Measurements from ENCODE around the gene URI1.
A peak's percentile ranks its signal among the peaks of the same experiment; 100 is the strongest.
"Not testable (repeated sequence)": the region's sequence is repeated elsewhere in the genome, so short reads cannot be mapped to it uniquely, and the experiment has no call there.

Gene URI1

DNA sequence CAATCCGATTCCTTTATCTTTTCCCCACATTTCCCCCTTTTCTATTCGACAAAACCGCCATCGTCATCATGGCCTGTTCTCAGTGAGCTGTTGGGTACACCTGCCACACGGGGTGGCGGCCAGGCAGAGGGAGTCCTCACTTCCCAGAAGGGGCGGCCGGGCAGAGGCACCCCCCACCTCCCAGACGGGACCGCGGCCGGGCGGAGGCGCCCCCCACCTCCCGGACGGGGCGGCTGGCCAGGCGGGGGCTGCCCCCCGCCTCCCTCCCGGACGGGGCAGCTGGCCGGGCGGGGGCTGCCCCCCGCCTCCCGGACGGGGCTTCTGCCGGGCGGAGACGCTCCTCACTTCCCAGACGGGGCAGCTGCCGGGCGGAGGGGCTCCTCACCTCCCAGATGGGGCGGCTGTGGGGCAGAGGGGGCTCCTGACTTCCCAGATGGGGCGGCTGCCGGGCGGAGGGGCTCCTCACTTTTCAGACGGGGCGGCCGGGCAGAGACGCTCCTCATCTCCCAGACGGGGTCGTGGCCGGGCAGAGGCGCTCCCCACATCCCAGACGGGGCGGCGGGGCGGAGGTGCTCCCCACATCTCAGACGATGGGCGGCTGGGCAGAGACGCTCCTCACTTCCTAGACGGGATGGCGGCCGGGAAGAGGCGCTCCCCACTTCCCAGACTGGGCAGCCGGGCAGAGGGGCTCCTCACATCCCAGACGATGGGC, 6.9 kb downstream of the URI1 start:
- peaks cover 48% of the 10 kb centered on the region for H3K4me1 Mint-ChIP-seq (ENCODE audit: low read depth)
- H3K4me3 Mint-ChIP-seq; H3K27me3 Mint-ChIP-seq (ENCODE audit: low read depth); H3K36me3 Mint-ChIP-seq (ENCODE audit: low read depth); H3K27ac Mint-ChIP-seq; H3K9me3 Mint-ChIP-seq: not testable (repeated sequence)

DNA sequence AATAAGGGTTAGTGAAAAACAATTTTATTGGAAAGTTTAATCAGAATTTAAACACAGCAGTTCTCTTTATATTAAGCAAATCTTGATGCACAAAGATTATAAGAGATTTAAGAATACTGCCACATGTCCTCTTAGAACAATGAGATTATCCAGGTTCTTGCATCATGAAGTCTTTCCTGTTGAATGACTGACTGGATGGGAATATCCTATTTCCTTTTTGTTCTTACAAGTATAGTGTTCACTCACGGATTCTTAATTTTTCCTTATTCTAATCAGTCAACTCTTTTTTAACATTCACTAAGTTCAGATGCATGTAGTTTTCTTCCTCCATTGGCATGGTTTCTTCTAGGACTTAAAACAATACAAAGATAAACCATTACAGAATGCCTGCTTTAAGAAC, 10.1 kb downstream of the URI1 start:
- Mint-ChIP-seq H3K27ac (no peak overlapping the region), H3K9me3 (no peaks in the 10 kb centered on the region), H3K27me3 (ENCODE audit: low read depth) (no peaks in the 10 kb centered on the region), H3K4me3 (no peak overlapping the region), H3K36me3 (ENCODE audit: low read depth) (peaks cover 11% of the 10 kb centered on the region), H3K4me1 (ENCODE audit: low read depth) (peaks cover 25% of the 10 kb centered on the region)

DNA sequence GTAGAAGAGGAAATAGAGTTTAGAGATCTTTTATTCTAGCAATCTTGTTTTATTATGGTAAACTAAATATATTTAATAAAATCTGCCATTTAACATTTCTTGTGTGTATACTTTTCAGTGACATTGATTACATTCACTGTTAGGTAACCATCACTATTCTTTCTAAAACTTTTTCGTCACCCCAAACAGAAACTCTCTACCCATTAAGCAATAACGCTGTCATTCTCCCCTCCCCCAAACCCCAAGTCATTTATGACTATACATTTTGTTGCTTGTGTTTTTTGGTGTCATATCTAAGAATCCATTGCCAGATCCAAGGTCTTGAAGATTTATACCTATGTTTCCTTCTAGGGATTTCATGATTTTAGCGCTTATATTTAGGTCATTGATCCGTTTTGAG, 10.6 kb downstream of the URI1 start:
- Mint-ChIP-seq H3K27me3 (ENCODE audit: low read depth) (no peaks in the 10 kb centered on the region), H3K4me1 (ENCODE audit: low read depth) (peaks cover 21% of the 10 kb centered on the region), H3K27ac (no peak overlapping the region), H3K36me3 (ENCODE audit: low read depth) (peaks cover 14% of the 10 kb centered on the region), H3K9me3 (no peaks in the 10 kb centered on the region), H3K4me3 (no peak overlapping the region)

DNA sequence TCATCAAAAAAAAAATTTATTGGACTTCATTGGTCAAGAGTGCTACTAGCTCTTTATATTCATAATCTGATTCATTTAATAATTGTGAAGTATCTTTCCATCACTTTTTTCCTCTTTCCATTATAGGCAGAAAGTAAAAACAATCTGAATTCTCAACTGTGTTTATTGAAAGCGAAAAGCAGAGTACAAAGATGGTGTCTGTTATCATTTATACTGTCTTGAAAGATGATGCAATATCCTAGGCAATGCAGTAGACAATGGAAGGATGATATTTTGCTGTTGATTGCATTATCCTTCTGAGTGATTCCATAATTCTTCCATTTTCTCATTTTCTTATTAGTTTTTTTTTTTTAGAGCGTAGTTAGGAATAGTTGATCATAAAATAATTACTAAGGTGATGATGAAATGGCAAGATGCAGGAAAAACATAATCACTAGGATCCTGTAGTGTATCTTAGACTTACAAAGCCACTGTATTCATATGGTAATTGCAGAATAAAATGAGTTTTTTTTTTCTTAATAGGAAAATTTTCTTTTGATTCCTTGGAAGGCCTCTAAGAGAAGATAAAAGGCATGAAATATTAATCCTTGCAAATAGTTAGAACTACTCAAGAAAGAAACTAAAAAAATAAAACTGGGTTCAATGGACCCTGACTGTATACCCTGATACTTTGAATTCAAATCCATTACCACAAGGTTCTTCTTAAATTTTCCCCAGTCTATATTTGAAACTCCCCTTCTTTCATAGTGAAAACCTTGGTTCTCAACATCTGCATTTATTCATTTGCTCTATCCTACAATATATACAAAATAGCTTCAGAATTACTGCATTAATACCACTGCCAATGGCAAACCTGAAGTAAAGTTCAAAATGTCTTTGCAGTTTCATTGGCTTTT, 11.6 kb downstream of the URI1 start:
- H3K36me3 Mint-ChIP-seq (ENCODE audit: low read depth): peaks cover 11% of the 10 kb centered on the region
- H3K9me3 Mint-ChIP-seq: no peaks in the 10 kb centered on the region
- H3K27ac Mint-ChIP-seq: peak overlapping the region; percentile 32
- H3K27me3 Mint-ChIP-seq (ENCODE audit: low read depth): no peaks in the 10 kb centered on the region
- H3K4me3 Mint-ChIP-seq: no peak overlapping the region
- H3K4me1 Mint-ChIP-seq (ENCODE audit: low read depth): peaks cover 15% of the 10 kb centered on the region

DNA sequence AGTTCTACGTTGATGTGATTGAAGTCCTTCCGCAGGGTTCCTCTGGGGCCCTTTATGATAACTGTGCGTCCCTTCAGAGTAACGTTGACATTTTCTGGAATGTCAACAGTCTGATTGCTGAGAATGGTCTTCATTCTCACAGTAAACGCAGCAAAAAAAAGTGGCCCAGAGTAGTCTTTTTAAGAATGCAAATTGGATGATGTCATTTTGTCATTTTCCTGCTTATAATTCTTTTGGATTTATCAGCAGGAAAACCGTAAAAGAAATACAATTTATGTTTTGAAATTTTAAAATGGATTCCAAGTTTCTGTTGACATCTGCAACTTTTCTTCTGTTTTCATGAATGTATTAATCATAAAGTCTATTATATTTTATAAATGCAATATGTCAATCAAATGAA, 14.8 kb downstream of the URI1 start:
- no peaks in the 10 kb centered on the region for H3K27me3 Mint-ChIP-seq (ENCODE audit: low read depth)
- peaks cover 11% of the 10 kb centered on the region for H3K4me1 Mint-ChIP-seq (ENCODE audit: low read depth)
- no peaks in the 10 kb centered on the region for H3K9me3 Mint-ChIP-seq
- no peak overlapping the region for H3K4me3 Mint-ChIP-seq
- no peak overlapping the region for H3K27ac Mint-ChIP-seq
- H3K36me3 Mint-ChIP-seq (ENCODE audit: low read depth): peaks cover 14% of the 10 kb centered on the region

DNA sequence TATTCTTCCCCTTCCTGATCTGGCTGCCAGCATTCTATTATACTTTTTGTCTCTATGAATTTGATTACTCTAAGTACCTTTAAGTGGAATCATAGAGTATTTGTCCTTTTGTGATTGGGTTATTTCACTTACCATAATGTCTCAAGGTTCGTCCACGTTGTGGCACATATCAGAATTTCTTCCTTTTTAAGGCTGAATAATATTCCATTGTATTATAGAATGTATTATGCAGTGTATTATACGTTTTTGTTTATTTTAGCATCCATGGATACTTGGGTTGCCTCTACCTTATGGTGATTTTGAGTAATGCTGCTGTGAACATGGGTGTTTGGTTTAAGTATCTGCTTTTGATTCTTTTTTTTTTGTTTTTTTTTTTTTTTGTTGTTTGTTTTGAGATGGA, 19.3 kb downstream of the URI1 start:
- Mint-ChIP-seq H3K4me1 (ENCODE audit: low read depth) (peaks cover 25% of the 10 kb centered on the region), H3K4me3 (no peak overlapping the region), H3K27ac (no peak overlapping the region), H3K9me3 (no peaks in the 10 kb centered on the region), H3K36me3 (ENCODE audit: low read depth) (peaks cover 7% of the 10 kb centered on the region), H3K27me3 (ENCODE audit: low read depth) (no peaks in the 10 kb centered on the region)

DNA sequence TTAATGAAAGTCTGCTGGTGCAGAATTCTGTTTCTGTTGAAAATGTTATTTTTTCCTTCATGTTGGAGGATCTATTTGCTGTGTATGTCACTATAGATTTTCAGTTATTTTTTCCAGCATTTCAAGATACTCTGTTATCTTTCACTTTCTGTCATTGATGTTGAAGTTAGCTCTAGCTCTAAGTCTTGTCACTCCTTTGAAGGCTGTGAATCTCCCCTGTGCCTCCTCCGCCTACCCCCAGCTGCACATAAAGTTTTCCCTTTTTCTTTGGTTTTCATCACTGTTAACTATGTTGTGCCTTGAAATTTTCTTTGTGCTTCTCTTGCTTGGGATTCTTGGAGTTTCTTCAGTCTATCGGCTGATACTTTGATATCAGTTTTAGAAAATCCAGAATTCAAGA, 20.8 kb downstream of the URI1 start:
- Mint-ChIP-seq H3K27ac (no peak overlapping the region), H3K27me3 (ENCODE audit: low read depth) (no peaks in the 10 kb centered on the region), H3K9me3 (no peaks in the 10 kb centered on the region), H3K36me3 (ENCODE audit: low read depth) (peaks cover 5% of the 10 kb centered on the region), H3K4me3 (peak overlapping the region; percentile 2), H3K4me1 (ENCODE audit: low read depth) (peaks cover 35% of the 10 kb centered on the region)

DNA sequence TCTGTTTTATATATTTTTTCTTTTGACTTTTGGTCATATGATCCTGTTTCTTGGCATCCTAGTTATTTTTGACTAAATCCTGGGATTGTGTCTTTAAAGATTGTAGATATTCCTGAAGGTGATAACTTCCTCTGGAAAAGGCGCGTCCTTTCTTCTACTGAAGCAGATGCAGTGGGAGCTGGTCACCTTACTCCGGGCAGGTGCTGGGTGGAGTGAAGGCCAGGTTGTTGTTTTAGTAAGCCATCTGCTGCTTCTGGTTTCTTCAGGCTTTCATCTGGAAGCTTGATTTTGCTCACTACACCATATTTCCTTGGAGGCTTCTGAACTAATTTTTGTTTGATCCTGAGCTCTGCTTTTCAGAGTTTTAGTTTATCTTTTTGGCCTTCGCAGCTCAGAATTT, 21.5 kb downstream of the URI1 start:
- Mint-ChIP-seq H3K27me3 (ENCODE audit: low read depth) (no peaks in the 10 kb centered on the region), H3K4me1 (ENCODE audit: low read depth) (peaks cover 35% of the 10 kb centered on the region), H3K27ac (no peak overlapping the region), H3K9me3 (no peaks in the 10 kb centered on the region), H3K4me3 (no peak overlapping the region), H3K36me3 (ENCODE audit: low read depth) (peaks cover 5% of the 10 kb centered on the region)

DNA sequence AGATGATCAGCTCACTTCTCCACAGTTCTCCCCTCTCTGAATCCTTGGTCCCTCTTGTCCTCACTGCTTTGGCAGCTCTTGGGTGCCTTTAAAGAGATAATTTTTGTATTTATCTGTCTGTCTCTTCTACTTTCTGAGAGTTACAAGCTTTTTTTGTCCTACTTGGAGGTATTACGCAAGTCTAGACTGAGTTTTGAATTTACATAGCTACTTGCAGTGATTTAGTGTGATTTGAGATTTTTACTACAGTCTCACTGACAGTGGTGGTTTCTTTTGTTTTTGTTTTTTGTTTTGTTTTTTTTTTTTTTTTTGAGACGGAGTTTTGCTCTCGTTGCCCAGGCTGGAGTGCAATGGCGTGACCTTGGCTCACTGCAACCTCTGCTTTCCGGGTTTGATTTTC, 22.1 kb downstream of the URI1 start:
- Mint-ChIP-seq H3K27me3 (ENCODE audit: low read depth) (no peaks in the 10 kb centered on the region), H3K27ac (no peak overlapping the region), H3K36me3 (ENCODE audit: low read depth) (peaks cover 5% of the 10 kb centered on the region), H3K4me1 (ENCODE audit: low read depth) (peaks cover 37% of the 10 kb centered on the region), H3K9me3 (no peaks in the 10 kb centered on the region), H3K4me3 (no peak overlapping the region)

DNA sequence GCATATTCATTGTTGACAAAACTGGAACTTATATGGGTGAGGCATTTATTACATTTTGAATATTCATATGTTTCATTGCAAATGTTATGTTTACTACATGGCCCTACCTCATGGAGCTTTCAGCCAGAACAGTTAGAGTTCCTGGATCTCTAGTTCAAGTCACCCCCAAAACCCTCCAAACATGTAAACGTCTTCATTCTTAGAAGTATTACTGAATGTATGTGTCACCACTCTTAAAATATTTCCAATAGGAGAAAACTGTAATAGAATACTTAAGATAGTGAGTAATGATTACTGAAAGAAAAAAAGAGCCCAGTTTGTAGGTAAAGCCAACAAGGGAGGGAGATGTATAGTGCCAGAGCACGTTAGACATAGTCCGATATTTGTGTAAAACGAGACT, 23.5 kb downstream of the URI1 start:
- Mint-ChIP-seq H3K27ac (no peak overlapping the region), H3K4me3 (no peak overlapping the region)

DNA sequence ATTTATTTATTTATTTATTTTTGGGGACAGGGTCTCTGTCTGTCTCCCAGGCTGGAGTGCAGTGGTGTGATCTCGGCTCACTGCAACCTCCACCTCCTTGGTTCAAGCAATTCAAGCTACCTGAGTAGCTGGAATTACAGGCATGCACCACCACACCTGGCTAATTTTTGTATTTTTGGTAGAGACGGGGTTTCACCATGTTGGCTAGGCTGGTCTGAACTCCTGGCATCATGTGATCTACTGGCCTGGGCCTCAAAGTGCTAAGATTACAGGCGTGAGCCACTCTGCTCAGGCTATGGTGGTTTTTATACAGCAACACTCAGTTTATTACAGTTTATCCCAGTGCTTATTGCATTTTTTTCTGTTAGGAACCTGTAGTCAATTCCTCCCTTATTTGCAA, 24.1 kb downstream of the URI1 start:
- not testable (repeated sequence) for H3K4me3 Mint-ChIP-seq; H3K27ac Mint-ChIP-seq; H3K36me3 Mint-ChIP-seq (ENCODE audit: low read depth); H3K27me3 Mint-ChIP-seq (ENCODE audit: low read depth); H3K9me3 Mint-ChIP-seq
- H3K4me1 Mint-ChIP-seq (ENCODE audit: low read depth): peaks cover 37% of the 10 kb centered on the region

More for the DNA sequence above, 23.5 kb downstream of the URI1 start:
- H3K27me3 Mint-ChIP-seq (ENCODE audit: low read depth): no peaks in the 10 kb centered on the region
- peaks cover 2% of the 10 kb centered on the region for H3K36me3 Mint-ChIP-seq (ENCODE audit: low read depth)
- H3K4me1 Mint-ChIP-seq (ENCODE audit: low read depth): peaks cover 38% of the 10 kb centered on the region
- H3K9me3 Mint-ChIP-seq: no peaks in the 10 kb centered on the region

DNA sequence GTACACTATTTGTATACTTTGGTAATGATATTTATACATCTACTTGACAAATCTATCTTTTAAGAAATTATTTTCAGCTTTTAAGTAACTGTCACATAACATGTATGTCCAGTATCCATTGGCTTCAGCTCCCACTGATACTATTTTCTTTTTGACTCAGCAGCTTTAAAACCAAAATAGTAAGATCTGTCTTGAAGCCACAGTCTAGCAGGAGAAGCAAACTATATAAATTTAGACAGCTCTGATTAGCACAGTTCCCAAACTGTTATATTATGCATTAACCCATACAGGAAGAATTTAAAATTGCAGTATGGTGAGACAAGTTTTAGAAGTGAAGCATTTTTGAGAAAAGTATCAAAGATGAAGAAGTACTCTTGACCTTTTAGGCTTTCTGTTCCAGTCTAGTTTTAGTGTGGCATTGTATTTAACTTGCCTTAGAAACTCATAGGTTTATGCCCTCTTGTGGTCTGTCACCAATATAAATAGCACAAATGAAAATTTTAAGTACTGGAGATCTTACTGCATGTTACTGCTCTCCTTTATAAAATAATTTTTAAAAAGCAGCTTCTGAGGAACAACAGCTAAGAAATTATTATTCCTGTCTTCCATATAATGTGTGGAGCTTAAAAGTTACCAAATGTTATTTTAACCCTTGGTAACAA, 24.7 kb downstream of the URI1 start:
- Mint-ChIP-seq H3K27ac (no peak overlapping the region), H3K27me3 (ENCODE audit: low read depth) (no peaks in the 10 kb centered on the region), H3K4me1 (ENCODE audit: low read depth) (peaks cover 36% of the 10 kb centered on the region), H3K9me3 (no peaks in the 10 kb centered on the region), H3K36me3 (ENCODE audit: low read depth) (no peaks in the 10 kb centered on the region), H3K4me3 (no peak overlapping the region)

DNA sequence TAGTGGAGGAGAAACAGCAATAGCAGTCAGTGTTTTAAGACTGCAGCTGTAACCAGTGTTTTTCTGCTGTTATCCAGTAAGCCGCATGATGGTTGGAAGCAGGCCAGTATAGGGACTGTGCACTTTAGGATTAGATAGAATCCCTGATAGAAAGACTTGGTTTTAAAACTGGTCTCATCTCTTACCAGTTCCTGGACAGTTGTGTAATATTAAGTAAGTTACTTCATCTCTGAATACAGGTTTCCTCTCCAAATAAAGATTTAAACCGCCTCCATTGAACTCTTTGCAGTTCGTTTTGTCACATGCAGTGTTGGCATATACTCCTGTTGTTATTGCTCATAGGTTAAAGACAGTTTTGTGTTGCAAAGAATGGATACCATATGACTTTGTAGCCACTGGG, 25.6 kb downstream of the URI1 start:
- no peaks in the 10 kb centered on the region for H3K36me3 Mint-ChIP-seq (ENCODE audit: low read depth)
- no peaks in the 10 kb centered on the region for H3K27me3 Mint-ChIP-seq (ENCODE audit: low read depth)
- peaks cover 36% of the 10 kb centered on the region for H3K4me1 Mint-ChIP-seq (ENCODE audit: low read depth)
- no peaks in the 10 kb centered on the region for H3K9me3 Mint-ChIP-seq
- no peak overlapping the region for H3K4me3 Mint-ChIP-seq
- no peak overlapping the region for H3K27ac Mint-ChIP-seq

DNA sequence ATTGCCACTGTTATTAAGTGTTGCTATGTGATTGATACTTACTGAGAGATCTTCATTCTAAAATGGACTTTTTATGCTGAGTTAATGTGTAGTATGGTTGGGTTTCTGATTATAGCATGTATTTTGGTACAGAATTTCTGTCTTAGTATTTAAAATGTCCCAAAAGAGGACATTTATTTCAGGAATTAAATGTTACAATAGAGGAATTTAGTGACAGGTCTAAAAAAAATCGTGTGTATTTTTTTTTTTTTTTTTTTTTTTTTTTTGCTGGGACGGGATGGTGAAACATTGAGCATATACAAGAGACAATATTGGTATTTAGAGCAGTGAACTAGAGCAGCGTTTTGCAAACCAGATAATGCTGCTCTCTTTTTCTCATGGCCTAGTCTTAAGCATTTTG, 27.9 kb downstream of the URI1 start:
- Mint-ChIP-seq H3K4me3 (no peak overlapping the region), H3K27me3 (ENCODE audit: low read depth) (no peaks in the 10 kb centered on the region), H3K27ac (no peak overlapping the region), H3K36me3 (ENCODE audit: low read depth) (no peaks in the 10 kb centered on the region), H3K9me3 (no peaks in the 10 kb centered on the region), H3K4me1 (ENCODE audit: low read depth) (peaks cover 23% of the 10 kb centered on the region)

DNA sequence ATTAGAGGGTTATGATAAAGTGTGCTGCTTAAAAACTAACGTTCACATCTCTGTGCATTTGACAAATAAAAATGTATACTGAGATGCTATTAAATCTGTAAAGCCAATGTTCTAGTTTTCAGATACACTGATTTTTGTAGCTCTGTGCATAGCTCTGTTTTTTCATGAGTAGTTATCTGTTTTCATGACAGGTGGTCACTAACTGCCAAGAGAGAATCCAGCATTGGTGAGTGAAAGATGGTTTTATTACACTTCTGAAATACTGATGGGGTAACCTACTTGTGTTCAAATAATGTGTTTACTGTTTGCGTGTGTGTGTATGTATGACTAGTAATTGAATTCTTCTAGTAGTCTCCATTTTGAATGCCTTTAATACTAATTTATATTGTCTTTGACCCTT, 29.0 kb downstream of the URI1 start:
- Mint-ChIP-seq H3K9me3 (no peaks in the 10 kb centered on the region), H3K4me3 (no peak overlapping the region), H3K27ac (no peak overlapping the region), H3K27me3 (ENCODE audit: low read depth) (no peaks in the 10 kb centered on the region), H3K4me1 (ENCODE audit: low read depth) (peaks cover 16% of the 10 kb centered on the region), H3K36me3 (ENCODE audit: low read depth) (no peaks in the 10 kb centered on the region)

Measured in T-helper 1 cell treated with Interleukin-12 subunit alpha and Interleukin-12 subunit beta and Interleukin-4 antibody, amounts not matched to agents 30 μg/mL and 1 μg/mL, for 36 hours (primary cell).